Daoy (cell line): ENCODE measurements around the gene BAHD1. TPM values are rescaled to one million over a fixed set of nuclear protein-coding genes. Genes with fewer than 3 reads are reported as not detected.
A peak's percentile ranks its signal among the peaks of the same experiment; 100 is the strongest.

Experiments
- DNase-seq: peaks from one replicate; pipeline ENCODE4 v3.0.0-alpha.2; 2015; ENCODE audit warnings: low read depth
- total RNA-seq: library from RNA; depleted of rRNA; stranded (reverse); fragments of >200 nt; shearing (Covaris generic); gene quantifications from 2 replicates; pipeline ENCODE4 v1.2.3, GENCODE V29; 2014; rRNA removed

Gene BAHD1
- total RNA-seq, 1 experiment from 2014 or later = 11.0 TPM

DNA sequence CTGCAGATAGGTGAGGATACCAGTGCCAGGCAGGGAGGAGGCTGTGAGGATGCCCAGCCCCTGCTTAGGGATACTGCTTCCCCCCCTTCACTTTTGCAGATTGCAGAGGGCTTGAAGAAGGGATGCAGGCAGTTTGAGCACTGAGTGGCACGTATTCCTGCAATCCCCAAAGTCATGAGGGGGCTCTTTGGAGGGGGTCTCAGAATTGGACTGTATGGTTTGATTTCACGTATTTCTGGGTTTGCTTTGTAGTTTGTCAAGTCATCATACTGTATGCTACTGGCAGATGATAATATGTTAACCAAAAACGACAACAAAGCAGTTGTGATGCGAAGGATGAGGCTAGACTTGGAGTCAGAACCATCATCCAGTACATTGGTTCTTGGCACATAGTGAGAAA is 58.1 kb downstream of the BAHD1 start:
- no peak for DNase-seq

DNA sequence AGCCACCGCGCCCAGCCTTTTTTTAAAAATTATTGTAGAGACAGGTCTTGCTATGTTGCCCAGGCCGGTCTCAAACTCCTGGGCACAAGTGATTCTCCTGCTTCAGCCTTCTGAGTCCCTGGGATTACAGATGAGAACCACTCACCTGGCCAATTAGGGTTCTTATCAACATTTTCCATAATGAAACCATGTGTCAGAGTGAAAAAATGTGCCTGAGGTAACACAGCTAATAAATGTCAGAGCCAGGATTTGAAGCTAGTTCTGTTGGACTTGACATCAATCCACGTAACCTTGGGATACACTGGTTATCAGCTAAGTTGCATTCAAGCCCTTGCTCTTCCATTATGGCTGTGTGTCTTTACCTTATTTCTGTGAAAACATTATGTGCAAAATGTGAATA is 59.2 kb downstream of the BAHD1 start:
- peak; percentile 13 for DNase-seq

DNA sequence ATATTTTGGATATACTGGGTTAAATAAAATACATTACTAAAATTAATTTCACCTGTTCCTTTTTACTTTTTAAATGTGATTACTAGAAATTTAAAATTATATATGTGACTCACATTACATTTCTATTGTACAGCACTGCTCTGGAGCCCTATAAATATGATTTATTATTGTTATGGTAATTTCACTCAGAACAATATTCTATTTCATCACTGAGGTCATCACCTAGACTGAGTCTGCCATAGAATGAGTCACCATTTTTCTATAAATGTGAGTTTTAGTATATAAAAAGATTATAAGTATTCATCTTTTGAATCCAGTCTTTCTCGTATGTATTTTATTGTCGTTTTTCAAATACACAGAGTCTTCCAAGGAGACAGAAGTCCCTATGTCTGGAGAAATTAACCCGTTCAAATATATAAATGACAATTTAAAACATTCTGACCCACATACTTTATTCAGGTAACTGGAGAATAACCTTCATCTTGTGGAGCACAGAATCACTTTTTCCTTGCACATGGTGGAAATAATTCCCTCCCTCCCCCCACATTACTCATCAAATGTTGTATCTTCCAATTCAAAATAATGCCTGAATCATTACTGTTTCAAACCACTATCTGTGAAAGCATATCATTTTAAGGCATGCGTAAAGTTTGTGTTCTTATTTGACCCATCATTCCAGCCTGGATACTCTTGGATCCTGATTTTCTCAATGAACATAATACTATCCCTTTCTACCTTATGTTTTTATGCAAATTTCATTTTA is 60.0 kb downstream of the BAHD1 start:
- peak; percentile 26 for DNase-seq

DNA sequence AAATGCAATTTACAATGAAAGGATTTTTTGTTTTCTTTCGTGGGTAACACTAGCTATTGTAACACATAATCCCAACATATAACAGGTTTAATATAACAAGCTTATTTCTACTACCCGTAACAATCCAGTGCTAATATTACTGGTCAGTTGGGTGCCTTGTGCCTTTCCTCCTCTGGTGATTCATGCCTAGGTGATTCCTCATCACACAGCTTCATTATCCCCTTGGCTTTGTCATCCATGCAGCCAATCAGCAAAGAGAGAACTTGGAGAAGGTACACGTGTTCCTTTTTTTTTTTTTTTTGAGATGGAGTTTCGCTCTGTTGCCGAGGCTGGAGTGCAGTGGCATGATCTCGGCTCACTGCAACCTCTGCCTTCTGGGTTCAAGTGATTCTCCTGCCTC is 60.7 kb downstream of the BAHD1 start:
- peak; percentile 64 for DNase-seq

DNA sequence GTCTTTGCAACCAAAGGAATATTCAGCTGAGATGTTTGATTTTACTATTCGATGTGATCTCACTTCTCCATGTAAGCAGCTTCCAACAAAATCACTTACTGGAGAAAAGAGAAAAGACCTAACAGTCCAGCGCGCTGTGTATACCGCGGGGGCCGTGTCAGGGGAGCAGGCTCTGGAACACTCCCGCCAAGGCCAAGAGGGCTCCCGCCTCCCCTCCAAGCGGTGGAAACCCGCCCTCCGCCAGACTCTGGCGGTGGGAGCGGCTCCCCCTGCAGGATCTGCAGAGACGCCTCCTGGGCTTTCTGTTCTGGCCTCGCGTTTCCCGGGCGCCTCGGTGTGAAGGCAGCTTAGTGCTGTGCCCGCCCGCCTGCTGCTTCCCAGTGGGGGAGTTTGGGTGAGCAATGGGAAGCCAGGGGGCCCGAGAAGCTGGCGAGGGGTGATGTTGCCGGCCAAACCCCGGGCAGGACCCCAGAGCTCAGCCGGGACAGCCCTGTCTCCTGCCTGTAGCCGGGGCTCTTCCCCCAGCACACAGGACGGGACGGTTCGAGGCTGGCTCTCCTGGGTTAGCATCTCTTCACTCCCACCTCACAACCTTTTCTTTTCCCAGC is 66.3 kb downstream of the BAHD1 start:
- DNase-seq = peak; percentile 84

DNA sequence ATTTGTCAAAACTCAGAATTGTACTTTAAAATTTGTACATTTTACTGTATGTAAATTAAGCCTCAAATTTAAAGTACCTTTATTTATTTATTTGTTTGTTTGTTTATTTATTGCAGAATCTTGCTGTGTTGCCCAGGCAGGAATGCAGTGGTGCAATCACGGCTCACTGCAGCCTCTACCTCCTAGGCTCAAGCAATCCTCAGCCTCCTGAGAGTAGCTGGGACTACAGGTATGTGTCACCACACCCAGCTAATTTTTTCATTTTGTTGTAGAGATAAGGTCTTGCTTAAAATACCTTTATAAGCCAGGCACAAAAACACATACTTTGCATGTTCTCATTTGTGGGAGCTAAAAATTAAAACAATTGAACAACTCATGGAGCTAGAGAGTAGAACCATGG is 67.5 kb downstream of the BAHD1 start:
- DNase-seq = no peak

DNA sequence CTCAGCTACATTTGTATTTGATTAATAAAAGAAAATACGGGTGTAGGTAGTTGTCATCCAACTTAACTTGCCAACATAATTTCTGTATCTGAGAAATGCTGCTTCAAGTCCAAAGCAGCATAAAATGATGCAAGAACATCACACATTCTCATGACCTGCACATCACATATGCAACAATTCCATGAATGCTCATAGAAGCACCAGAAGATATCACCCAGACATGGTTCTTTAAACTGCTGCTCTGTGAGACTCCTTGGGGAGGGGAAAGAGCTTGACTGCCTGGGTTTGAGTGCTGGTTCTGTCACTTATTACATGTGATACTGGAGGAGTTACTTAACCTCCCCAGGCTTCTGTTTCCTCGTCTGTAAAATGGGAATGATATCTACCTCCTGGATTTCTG is 69.4 kb downstream of the BAHD1 start:
- DNase-seq = no peak

DNA sequence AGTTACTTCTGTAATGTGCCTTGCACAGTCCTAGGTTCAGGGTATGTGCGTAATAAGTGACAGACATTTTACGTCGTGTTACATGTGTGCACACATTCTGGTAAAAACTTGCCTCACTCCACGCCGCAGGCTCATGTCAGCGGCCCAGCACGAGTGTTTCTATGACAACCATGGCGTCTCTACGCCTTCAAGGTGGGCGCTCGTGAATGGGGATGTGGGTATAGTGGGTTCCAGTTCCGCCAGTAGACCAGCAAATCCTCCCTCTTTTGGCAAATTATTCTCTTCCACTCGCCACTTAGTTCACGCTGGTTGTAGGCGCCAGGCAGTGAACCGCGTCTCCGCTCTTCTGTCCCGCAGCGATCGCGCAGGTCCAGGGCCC is 70.3 kb downstream of the BAHD1 start:
- DNase-seq = no peak

DNA sequence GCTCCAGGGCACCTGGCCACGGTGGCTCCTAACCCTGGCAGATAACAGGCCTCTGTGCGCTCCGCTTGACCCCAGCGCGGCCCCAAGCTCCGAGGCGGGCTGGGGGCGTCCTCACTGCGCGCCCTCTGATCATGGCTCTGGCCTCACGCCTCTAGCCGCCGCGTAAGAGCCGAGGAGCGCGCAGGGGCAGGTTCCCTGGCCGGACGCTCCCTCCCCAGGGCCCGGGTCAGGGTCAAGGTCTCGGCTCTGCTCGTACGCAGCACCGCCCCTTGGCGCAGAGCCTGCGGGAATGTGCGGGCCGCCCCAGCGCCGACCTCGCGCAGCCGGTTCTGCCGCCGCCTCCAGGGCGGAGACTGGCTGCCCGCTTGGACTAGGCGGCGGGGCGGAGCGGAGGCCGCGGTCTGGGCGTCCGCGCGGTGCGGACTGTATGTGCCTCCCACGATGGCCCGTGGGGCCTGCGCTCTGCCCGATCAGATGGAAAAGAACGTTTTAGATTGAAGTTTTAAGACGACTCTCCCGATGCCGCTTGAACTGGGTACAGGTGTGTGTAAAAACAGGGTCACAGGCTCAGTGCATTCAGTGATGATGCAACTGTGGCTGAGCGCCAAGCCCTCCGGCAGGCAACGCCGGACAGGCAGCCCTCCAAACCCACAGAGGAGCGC is 70.8 kb downstream of the BAHD1 start:
- peak; percentile 47 for DNase-seq

DNA sequence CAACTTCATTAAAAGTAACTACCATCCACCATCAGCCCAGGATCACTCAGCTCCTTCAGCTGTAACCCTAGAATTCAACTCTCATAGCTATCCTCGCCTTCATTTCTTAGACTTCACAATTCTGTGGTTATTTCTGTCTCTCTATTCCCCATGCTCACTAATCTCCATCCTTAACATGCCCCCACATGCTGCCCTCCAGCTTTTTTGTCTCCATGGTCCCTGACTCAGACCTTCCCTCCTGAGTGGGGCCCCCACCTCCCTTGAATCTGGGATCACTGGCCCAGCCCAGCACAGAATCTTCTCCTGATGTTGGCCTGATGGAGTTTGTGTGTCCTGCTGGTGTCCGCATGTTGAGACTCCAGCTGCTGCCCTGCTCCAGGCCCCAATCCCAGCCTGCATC is 71.7 kb downstream of the BAHD1 start:
- no peak for DNase-seq

DNA sequence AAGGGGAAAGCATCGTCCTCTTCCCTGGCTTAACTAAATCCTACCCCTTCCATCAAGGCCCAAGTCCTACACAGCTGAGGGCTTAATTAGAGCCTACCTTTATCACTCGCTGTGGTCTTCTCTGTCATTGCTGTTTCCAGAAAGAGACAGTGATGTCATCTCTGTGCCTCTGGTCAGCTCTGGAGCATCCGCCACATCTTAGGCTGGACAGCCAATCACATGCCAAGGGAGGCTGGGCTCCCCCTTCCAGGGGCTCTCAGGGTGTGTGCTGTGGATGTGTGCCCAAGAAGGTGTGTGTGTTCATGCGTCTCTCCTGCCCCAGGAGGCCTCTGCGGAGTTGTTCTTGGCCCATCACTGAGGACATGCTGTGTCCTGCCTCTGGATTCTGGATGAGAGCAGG is 72.9 kb downstream of the BAHD1 start:
- no peak for DNase-seq

DNA sequence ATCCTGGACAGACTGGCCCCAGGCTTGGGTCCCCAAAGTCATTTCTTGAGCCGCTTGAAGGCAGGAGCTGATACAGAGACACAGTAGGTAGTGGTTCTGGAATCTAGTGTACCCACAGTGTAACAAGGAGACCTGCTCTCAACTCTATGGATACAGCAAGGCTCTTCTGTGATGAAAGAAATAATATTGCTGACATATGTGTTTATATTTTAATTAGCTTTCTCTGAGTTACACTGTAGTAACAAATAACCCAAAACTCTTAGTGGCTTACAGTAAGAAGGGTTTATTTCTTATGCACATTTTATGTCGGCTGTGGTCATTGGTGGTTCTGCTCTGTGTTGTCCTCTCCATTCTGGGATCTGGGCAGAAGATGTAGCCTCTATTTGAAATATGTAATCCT is 75.6 kb downstream of the BAHD1 start:
- DNase-seq = no peak

Other genes with a start within 250 kb of the BAHD1 start
- 0.12 and 0.57 TPM in 2 replicates for gene PAK6, start 201.9 kb upstream of the BAHD1 start, total RNA-seq
- 0.63 and 0.97 TPM in 2 replicates for gene ANKRD63, start 157.9 kb upstream of the BAHD1 start, total RNA-seq
- gene PLCB2, start 133.0 kb upstream of the BAHD1 start, total RNA-seq = 0.29 and 1.3 TPM in 2 replicates
- 12.9 and 15.5 TPM in 2 replicates for gene INAFM2, start 117.3 kb upstream of the BAHD1 start, total RNA-seq
- 5.4 and 6.1 TPM in 2 replicates for gene CCDC9B, start 100.0 kb upstream of the BAHD1 start, total RNA-seq
- gene PHGR1, start 89.9 kb upstream of the BAHD1 start, total RNA-seq = not detected in 2 replicates
- 0.51 and 1.1 TPM in 2 replicates for gene DISP2, start 82.7 kb upstream of the BAHD1 start, total RNA-seq
- 91.9 and 144 TPM in 2 replicates for gene KNSTRN, start 58.2 kb upstream of the BAHD1 start, total RNA-seq
- gene IVD, start 35.2 kb upstream of the BAHD1 start, total RNA-seq = 17.9 and 23.4 TPM in 2 replicates
- gene CHST14, start 30.0 kb downstream of the BAHD1 start, total RNA-seq = 11.3 and 16.6 TPM in 2 replicates
- gene CCDC32, start 124.1 kb downstream of the BAHD1 start, total RNA-seq = 14.3 and 25.8 TPM in 2 replicates
- 12.7 and 13.8 TPM in 2 replicates for gene RPUSD2, start 128.3 kb downstream of the BAHD1 start, total RNA-seq
- gene KNL1, start 153.3 kb downstream of the BAHD1 start, total RNA-seq = 43.4 and 44.6 TPM in 2 replicates